ENCODE results near the gene LRCH4.

Gene LRCH4

GRCh38 chr7:100582041-100582579 is 3.8 kb downstream of the LRCH4 start:
- no peak for DNase-seq (ENCODE audit: low spot score)

GRCh38 chr7:100580466-100581283 is 5.3 kb downstream of the LRCH4 start:
- DNase-seq (ENCODE audit: low spot score), result no peak

DNA sequence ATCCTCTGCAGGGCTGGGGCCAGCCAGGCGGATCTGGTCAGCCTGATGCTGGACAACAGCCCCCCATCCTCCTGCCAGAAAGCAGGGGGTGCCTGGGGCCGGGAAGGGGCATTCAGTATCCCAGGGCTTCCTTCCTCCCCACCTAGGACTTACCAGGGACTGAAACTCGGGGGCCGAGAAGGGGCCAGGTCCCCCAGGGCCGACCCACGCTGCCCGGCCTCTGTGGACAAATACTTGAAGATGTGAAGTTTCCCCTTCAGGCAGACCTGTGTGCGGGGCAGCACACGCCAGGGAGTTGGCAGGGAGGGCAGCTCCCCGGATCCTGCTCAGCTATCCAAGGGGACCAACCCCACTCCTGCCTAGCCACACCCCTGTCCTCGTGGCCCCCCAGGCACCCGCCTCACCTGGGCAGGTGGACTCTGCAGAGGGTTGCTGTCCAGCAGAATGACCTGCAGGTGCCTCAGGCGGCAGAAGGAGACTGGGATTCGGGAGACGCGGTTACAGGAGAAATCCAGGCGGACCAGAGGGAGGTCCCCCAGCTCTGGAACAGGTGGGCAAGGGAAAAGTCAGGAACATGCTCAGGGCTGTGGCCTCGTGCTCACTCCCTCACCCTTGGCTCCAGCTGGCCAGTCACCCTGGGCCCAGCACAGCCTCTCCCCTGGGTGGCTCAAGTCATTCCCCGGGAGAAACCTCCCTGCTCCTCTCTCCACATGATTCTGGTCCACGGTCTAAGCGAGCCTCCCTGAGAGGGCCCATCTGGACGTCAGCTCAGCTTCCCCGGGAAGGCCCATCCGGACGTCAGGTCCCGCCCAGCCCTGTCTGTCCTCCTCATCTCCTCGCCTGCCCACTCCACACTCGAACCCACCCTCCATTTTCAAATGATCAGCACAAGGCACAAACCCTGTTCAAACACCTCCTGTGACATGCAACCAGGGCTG is 7.4 kb downstream of the LRCH4 start:
- DNase-seq (ENCODE audit: low spot score), result no peak

DNA sequence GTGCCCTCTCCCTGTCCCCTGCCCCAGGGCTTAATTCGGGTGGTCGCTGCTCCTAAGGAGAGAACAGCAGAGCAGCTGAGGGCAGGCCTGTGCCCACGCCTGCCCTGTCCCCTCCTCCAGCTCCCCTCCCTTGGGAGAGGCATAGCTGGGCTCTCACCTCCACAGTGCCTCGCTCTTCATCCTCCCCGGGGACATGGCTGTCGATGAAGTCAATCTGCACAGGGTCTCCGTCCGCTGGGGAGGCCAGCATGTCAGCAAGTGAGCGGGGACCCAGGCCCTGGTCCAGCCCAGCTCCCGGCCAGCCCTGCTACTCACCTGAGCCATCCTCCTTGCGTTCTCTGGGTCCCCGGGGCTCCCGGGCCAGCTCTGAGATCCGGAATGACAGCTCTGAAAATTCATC is 8.4 kb downstream of the LRCH4 start:
- no peak for DNase-seq (ENCODE audit: low spot score)

DNA sequence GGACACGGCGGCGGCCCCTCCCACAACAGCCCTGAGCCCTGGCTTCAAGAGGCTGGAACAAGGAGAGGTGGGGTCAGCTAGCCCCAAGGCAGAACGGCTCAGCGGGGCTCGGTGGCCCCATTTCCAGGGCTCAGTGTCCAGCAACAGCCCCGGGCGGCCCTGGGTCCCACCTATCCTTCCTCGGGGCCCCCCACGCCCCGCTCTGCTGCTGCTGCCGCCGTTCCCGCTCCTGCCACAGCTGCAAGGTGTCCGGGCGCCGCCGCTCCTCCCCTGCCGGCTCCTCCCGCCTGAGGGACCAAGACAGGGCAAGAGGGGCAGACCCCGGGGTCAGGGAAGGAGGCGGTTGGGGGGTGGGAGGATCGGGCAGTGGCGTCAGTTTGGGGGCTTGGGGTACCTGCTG is 8.8 kb downstream of the LRCH4 start:
- DNase-seq (ENCODE audit: low spot score), result no peak

- DNase-seq (ENCODE audit: low spot score), result no peak
These were observed 9.4 kb downstream of the LRCH4 start for GRCh38 chr7:100576384-100576993.

DNA sequence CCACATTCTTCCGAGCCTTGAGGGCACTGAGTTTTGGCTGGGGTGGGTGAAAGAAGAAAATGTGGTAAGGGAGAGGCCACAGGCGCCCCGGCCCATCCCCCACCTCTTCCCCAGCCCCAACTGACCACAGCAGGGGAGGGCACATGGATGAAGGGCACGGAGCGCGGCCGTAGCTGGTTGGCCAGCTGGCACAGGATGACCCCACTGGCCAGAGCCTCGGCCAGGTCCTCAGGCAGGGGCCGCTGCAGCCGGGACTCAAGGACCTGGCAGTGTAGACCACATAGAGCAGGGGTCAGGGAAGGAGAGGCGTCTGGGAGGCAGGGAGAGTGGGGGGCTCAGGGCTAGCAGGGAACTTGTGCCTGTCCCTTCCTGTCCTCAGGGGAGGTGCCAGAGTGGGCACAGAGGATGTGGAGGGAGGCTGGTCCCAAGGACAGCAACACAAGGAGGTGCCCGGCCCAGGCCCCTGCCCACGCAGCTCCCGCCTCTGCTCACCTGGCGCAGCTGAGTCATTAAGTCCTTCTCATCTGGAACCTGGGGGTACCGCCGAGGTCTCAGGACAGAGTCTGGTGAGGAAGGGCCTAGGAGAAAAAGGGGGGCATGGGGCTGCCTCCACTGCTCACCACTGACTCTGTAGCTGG is 10.1 kb downstream of the LRCH4 start:
- no peak for DNase-seq (ENCODE audit: low spot score)

DNA sequence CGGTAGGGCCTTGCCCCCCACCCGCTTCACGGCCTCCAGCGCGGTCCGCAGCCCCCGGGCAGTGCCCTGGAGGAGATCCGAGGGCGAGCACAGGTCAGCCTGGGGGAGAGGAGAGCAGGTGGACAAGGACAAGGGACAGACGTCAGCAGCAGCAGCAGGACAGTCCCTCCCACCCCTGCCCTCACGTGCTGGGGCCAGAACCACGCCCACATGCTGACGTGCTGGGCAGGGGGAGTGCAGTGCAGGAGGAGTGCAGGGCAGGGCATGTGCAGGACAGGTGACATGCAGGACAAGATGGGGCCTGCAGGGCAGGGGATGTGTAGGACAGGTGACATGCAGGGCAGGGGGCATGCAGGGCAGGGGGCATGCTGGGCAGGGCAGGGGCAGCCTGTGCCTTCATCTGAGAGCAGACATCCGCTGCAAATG is 10.7 kb downstream of the LRCH4 start:
- no peak for DNase-seq (ENCODE audit: low spot score)

GRCh38 chr7:100574362-100575205 is 11.3 kb downstream of the LRCH4 start:
- DNase-seq (ENCODE audit: low spot score), result no peak

DNA sequence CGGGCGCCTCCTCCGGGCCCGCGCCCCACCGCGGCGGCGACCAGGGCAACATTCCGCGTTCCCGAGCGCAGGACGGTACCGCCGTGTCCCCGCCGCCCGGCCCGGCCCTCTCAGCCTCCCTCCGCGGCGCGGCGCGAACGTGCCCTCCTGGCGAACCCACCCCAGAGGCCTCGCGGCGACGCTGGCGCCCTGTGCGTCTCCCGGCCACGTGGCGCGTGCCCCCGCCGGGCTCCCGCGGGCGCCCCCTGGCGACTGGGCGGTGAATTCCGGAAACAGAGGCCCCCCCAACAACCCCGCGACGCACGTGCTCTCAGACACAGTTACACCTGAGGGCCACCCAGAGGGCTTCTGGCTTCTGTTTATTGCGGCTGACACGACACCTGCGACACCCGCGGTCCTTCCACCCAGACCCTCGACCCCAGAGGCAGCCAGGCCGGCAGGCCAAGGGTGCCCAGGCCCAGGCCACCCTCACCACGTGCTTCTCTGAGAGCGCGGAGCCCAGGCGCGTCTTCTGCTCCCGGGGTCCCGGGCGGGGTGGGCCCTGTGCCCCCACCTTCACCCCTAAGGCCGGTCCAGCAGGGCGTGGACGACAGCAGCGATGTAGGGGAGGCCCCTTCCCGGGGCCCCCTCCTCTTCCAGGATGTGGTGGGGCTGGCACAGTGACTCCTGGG is 12.1 kb downstream of the LRCH4 start, which contains the start of gene SAP25:
TSS of gene SAP25 (minus strand) at position 210 of the 671 bp plus-strand sequence. CDS start at position 52, 158 bp downstream.
- DNase-seq (ENCODE audit: low spot score), result no peak

GRCh38 chr7:100572949-100573675 is 12.8 kb downstream of the LRCH4 start:
- no peak for DNase-seq (ENCODE audit: low spot score)

DNA sequence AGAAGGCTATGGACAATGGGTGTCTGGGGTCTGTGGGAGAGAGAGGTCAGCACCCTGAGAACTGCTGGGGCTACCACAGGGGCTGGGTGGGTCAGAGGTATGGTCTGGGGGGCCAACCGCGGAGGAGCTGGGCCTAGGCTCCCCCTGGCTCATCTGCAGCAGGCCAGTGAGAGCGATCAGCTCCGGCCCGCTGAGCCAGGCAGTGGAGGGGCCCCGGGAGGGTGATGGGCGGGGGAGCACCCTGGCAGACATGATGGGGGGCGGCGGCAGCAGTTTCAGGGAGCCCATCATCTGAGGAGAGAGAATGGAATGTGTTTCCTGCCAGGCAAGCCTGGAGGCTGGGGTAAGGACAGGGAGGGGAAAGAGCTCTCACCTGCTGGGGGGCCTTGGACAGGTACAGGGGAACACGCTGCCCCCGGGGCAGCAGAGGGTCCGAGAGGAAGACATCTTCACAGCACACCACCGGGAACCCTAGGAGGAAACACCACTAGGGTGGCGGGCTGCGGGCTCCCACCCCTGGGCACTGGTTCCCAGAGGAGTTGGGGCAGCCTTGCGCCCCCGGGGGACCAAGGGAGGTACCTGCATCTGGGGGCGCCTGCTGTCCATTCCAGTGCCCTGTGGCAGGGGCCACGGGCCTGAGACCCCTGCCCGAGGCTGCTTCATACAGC is 13.5 kb downstream of the LRCH4 start:
- DNase-seq (ENCODE audit: low spot score), result no peak

- no peak for DNase-seq (ENCODE audit: low spot score)
These were observed 14.2 kb downstream of the LRCH4 start for GRCh38 chr7:100571829-100572116.

GRCh38 chr7:100570954-100571828 is 14.7 kb downstream of the LRCH4 start:
- no peak for DNase-seq (ENCODE audit: low spot score)

DNA sequence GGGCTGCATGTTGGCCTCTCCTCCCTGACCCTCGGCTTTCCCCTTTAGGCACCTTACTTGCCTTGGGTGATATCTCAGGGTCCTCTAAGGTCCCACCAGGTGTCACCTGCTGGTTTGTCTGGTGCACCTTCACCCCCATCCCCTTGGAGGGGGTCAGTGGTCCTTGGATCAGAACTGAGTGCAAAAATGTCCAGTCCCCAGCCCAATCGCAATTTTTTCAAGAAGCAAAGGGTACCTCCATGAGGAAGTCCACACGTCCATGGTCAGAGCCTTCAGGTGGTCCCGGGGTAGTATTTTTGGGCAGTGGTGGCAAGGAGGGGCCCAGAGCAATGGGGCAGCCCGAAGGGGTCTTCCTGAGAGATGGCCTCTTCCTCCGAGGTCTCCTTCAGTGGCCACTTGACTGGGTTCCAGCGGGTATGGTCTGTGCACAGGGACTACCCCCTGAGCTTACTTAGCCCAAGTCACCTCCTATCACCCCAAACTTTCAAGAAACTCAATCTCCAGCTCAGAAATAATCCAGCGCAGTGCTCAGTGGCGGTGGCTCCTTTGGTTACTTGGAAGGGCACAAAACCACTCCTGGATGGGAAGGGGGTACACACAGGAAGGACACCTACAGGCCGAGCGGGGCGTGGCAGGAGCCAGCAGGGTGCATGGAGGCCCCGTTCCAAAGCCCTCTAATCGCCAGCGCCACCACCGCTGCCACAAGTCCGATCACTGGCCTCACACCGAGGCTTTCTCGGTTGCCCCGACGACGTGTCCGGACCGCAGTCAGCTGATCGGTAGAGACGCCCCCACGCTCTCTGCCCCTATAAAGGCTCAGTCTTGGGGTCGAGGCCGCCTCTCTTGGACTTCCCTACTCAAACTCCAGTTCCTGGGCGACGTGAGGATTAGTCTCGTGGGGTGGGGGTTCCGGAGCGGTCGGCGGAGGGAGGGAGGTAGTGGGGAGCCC is 16.8 kb downstream of the LRCH4 start:
- peak; percentile 81 for DNase-seq (ENCODE audit: low spot score)

GRCh38 chr7:100568176-100568895 is 17.6 kb downstream of the LRCH4 start:
- no peak for DNase-seq (ENCODE audit: low spot score)

Measured in HuH-7 (cell line).